Retinal pigment epithelial cell (primary cell): ENCODE measurements around the gene POU2F3.
"Not testable (repeated sequence)": the region's sequence is repeated elsewhere in the genome, so short reads cannot be mapped to it uniquely, and the experiment has no call there.

Experiments
- DNase-seq: peaks from one replicate; pipeline ENCODE4 v3.0.0-alpha.2; 2010; ENCODE audit warnings: low read depth
- H3K4me3 ChIP-seq: 2 replicates; pipeline ENCODE4 v1.5.1; 2011; ENCODE audit warnings: mild to moderate bottlenecking, low read length, control low read depth, moderate library complexity
- CTCF ChIP-seq: conservative IDR thresholded peaks from 2 replicates; pipeline ENCODE4 v1.5.1; 2011; ENCODE audit warnings: low read depth, low read length, control low read depth, inconsistent platforms

The POU2F3 gene

GRCh38 chr11:120271672-120272071 lies 31.7 kb downstream of the POU2F3 start:
- no peak for TF ChIP-seq CTCF
- H3K4me3 ChIP-seq = no peak overlapping the region
- DNase-seq = no peak

GRCh38 chr11:120272303-120272702 lies 32.4 kb downstream of the POU2F3 start:
- TF ChIP-seq CTCF = no peak
- DNase-seq = no peak
- H3K4me3 ChIP-seq = no peak overlapping the region

GRCh38 chr11:120273432-120273831 lies 33.5 kb downstream of the POU2F3 start:
- TF ChIP-seq CTCF = no peak
- DNase-seq = no peak
- H3K4me3 ChIP-seq = no peak overlapping the region

GRCh38 chr11:120273956-120274355 lies 34.0 kb downstream of the POU2F3 start:
- DNase-seq, H3K4me3 ChIP-seq: not testable (repeated sequence)

- TF ChIP-seq CTCF = no peak
- H3K4me3 ChIP-seq = no peak overlapping the region
- DNase-seq = no peak
Measured at GRCh38 chr11:120279502-120279901, 39.6 kb downstream of the POU2F3 start.

- TF ChIP-seq CTCF = no peak
- H3K4me3 ChIP-seq = no peak overlapping the region
- no peak for DNase-seq
Measured at GRCh38 chr11:120280600-120281051, 40.7 kb downstream of the POU2F3 start.

GRCh38 chr11:120281143-120281795 lies 41.3 kb downstream of the POU2F3 start:
- no peak for DNase-seq
- no peak for TF ChIP-seq CTCF
- H3K4me3 ChIP-seq = no peak overlapping the region
